IPS-20b (cell line): ENCODE results near the gene TBC1D9.
A peak's percentile ranks its signal among the peaks of the same experiment; 100 is the strongest.
"Not testable (repeated sequence)": the region's sequence is repeated elsewhere in the genome, so short reads cannot be mapped to it uniquely, and the experiment has no call there.

Experiments
- H3K27ac ChIP-seq: one replicate; pipeline ENCODE4 v1.5.1; 2013; ENCODE audit warnings: low read length
- H3K27me3 ChIP-seq: 2 replicates; pipeline ENCODE4 v1.6.1; 2013; ENCODE audit warnings: mild to moderate bottlenecking, low read length, inconsistent platforms; ENCODE audit not compliant: insufficient read depth
- H3K36me3 ChIP-seq: 2 replicates; pipeline ENCODE4 v1.6.1; 2013; ENCODE audit warnings: low read depth, mild to moderate bottlenecking, inconsistent platforms, low read length, moderate library complexity; ENCODE audit not compliant: insufficient read depth
- H3K4me1 ChIP-seq: 2 replicates; pipeline ENCODE4 v1.6.1; 2013; ENCODE audit warnings: mild to moderate bottlenecking, control low read depth, inconsistent platforms, low read length, moderate library complexity; ENCODE audit not compliant: insufficient read depth
- H3K4me3 ChIP-seq: 2 replicates; pipeline ENCODE4 v1.5.1; 2013; ENCODE audit warnings: mild to moderate bottlenecking, low read length, inconsistent platforms
- H3K9ac ChIP-seq: 2 replicates; pipeline ENCODE4 v1.6.1; 2013; ENCODE audit warnings: low read depth, mild to moderate bottlenecking, inconsistent platforms, low read length, moderate library complexity
- H3K9me3 ChIP-seq: 2 replicates; pipeline ENCODE4 v1.6.1; 2013; ENCODE audit warnings: mild to moderate bottlenecking, low read depth, low read length, inconsistent platforms; ENCODE audit not compliant: insufficient read depth

TBC1D9 gene

GRCh38 chr4:140752291-140753068, 3.7 kb downstream of the TBC1D9 start:
- Histone ChIP-seq H3K27ac (no peak overlapping the region), H3K9me3 (no peaks in the 10 kb centered on the region), H3K36me3 (no peaks in the 10 kb centered on the region), H3K9ac (no peak overlapping the region), H3K4me3 (no peak overlapping the region), H3K4me1 (no peaks in the 10 kb centered on the region), H3K27me3 (peaks cover 49% of the 10 kb centered on the region)

GRCh38 chr4:140750470-140750869, 5.7 kb downstream of the TBC1D9 start:
- no peak overlapping the region for H3K27ac ChIP-seq
- no peak overlapping the region for H3K9ac ChIP-seq
- H3K36me3 ChIP-seq, result no peaks in the 10 kb centered on the region
- H3K4me1 ChIP-seq, result no peaks in the 10 kb centered on the region
- H3K9me3 ChIP-seq, result no peaks in the 10 kb centered on the region
- no peak overlapping the region for H3K4me3 ChIP-seq
- H3K27me3 ChIP-seq, result peaks cover 36% of the 10 kb centered on the region

- no peak overlapping the region for H3K27ac ChIP-seq
- H3K36me3 ChIP-seq, result no peaks in the 10 kb centered on the region
- no peaks in the 10 kb centered on the region for H3K9me3 ChIP-seq
- H3K4me1 ChIP-seq, result peaks cover 10% of the 10 kb centered on the region; the same call in 1 of the 2 replicates
- no peak overlapping the region for H3K4me3 ChIP-seq
- no peak overlapping the region for H3K9ac ChIP-seq
- peaks cover 13% of the 10 kb centered on the region for H3K27me3 ChIP-seq
Observed at GRCh38 chr4:140748171-140748570, 8.0 kb downstream of the TBC1D9 start.

GRCh38 chr4:140746546-140746945, 9.6 kb downstream of the TBC1D9 start:
- H3K4me3 ChIP-seq, H3K27me3 ChIP-seq, H3K9me3 ChIP-seq, H3K9ac ChIP-seq, H3K36me3 ChIP-seq, H3K27ac ChIP-seq: not testable (repeated sequence)
- peaks cover 13% of the 10 kb centered on the region; the same call in 1 of the 2 replicates for H3K4me1 ChIP-seq

- H3K9ac ChIP-seq, result no peak overlapping the region
- no peaks in the 10 kb centered on the region for H3K9me3 ChIP-seq
- no peaks in the 10 kb centered on the region for H3K27me3 ChIP-seq
- no peaks in the 10 kb centered on the region for H3K36me3 ChIP-seq
- no peak overlapping the region for H3K4me3 ChIP-seq
- no peak overlapping the region for H3K27ac ChIP-seq
- H3K4me1 ChIP-seq, result peaks cover 18% of the 10 kb centered on the region; the same call in 1 of the 2 replicates
Observed at GRCh38 chr4:140744421-140744820, 11.8 kb downstream of the TBC1D9 start.

GRCh38 chr4:140743194-140743931, 12.8 kb downstream of the TBC1D9 start:
- Histone ChIP-seq H3K36me3 (no peaks in the 10 kb centered on the region), H3K9ac (no peak overlapping the region), H3K27me3 (no peaks in the 10 kb centered on the region), H3K9me3 (no peaks in the 10 kb centered on the region), H3K4me1 (peaks cover 25% of the 10 kb centered on the region; the same call in 1 of the 2 replicates), H3K27ac (no peak overlapping the region), H3K4me3 (no peak overlapping the region)

- H3K9ac ChIP-seq, result no peak overlapping the region
Observed at GRCh38 chr4:140742838-140743193, 13.4 kb downstream of the TBC1D9 start.

GRCh38 chr4:140740906-140741670, 15.1 kb downstream of the TBC1D9 start:
- Histone ChIP-seq H3K4me3 (no peak overlapping the region), H3K9ac (no peak overlapping the region), H3K27ac (no peak overlapping the region), H3K4me1 (peaks cover 37% of the 10 kb centered on the region), H3K27me3 (no peaks in the 10 kb centered on the region), H3K36me3 (no peaks in the 10 kb centered on the region), H3K9me3 (no peaks in the 10 kb centered on the region)

More at GRCh38 chr4:140742838-140743193, 13.4 kb downstream of the TBC1D9 start:
- no peaks in the 10 kb centered on the region for H3K9me3 ChIP-seq
- H3K27me3 ChIP-seq, result no peaks in the 10 kb centered on the region
- peaks cover 29% of the 10 kb centered on the region; the same call in 1 of the 2 replicates for H3K4me1 ChIP-seq
- no peak overlapping the region for H3K4me3 ChIP-seq
- H3K36me3 ChIP-seq, result no peaks in the 10 kb centered on the region
- no peak overlapping the region for H3K27ac ChIP-seq

GRCh38 chr4:140740422-140740821, 15.8 kb downstream of the TBC1D9 start:
- Histone ChIP-seq H3K9ac (no peak overlapping the region), H3K36me3 (no peaks in the 10 kb centered on the region), H3K9me3 (no peaks in the 10 kb centered on the region), H3K27ac (no peak overlapping the region), H3K4me1 (peaks cover 43% of the 10 kb centered on the region), H3K4me3 (no peak overlapping the region), H3K27me3 (no peaks in the 10 kb centered on the region)

GRCh38 chr4:140739971-140740370, 16.2 kb downstream of the TBC1D9 start:
- H3K9me3 ChIP-seq, result no peaks in the 10 kb centered on the region
- no peak overlapping the region for H3K4me3 ChIP-seq
- no peak overlapping the region for H3K27ac ChIP-seq
- H3K27me3 ChIP-seq, result no peaks in the 10 kb centered on the region
- H3K9ac ChIP-seq, result no peak overlapping the region
- no peaks in the 10 kb centered on the region for H3K36me3 ChIP-seq
- peaks cover 47% of the 10 kb centered on the region for H3K4me1 ChIP-seq

GRCh38 chr4:140738139-140738538, 18.0 kb downstream of the TBC1D9 start:
- no peaks in the 10 kb centered on the region for H3K9me3 ChIP-seq
- no peaks in the 10 kb centered on the region for H3K27me3 ChIP-seq
- H3K4me3 ChIP-seq, result peak overlapping the region; percentile 32; the same call in 1 of the 2 replicates
- H3K36me3 ChIP-seq, result no peaks in the 10 kb centered on the region
- H3K4me1 ChIP-seq, result peaks cover 42% of the 10 kb centered on the region
- H3K9ac ChIP-seq, result peak overlapping the region; percentile 36; the same call in 1 of the 2 replicates
- no peak overlapping the region for H3K27ac ChIP-seq
